Bronchial epithelial cell (primary cell): ENCODE measurements around the gene LYST. TPM values are rescaled to one million over a fixed set of nuclear protein-coding genes. Genes with fewer than 3 reads are reported as not detected.
A peak's percentile ranks its signal among the peaks of the same experiment; 100 is the strongest.
"Not testable (repeated sequence)": the region's sequence is repeated elsewhere in the genome, so short reads cannot be mapped to it uniquely, and the experiment has no call there.

ENCODE experiments used
- DNase-seq: peaks from one replicate; pipeline ENCODE4 v3.0.0-alpha.2; 2010; ENCODE audit warnings: low read depth
- FAIRE-seq: peaks from 2 replicates; lab custom pipeline; 2011; peaks lifted over from hg19 to GRCh38; lab: Jason Lieb, UNC
- H3K27me3 ChIP-seq: 2 replicates; pipeline ENCODE4 v1.5.1; 2011; ENCODE audit warnings: low read length; ENCODE audit not compliant: control insufficient read depth, insufficient read depth
- H3K36me3 ChIP-seq: 2 replicates; pipeline ENCODE4 v1.5.1; 2011; ENCODE audit warnings: low read length; ENCODE audit not compliant: control insufficient read depth, insufficient read depth
- H3K4me3 ChIP-seq: 2 replicates; pipeline ENCODE4 v1.5.1; 2011; ENCODE audit warnings: mild to moderate bottlenecking, low read depth, low read length, control low read depth
- CTCF ChIP-seq: IDR thresholded peaks from 2 replicates; pipeline ENCODE4 v1.5.1; 2011; ENCODE audit warnings: mild to moderate bottlenecking, moderate library complexity, low read length, control low read depth, inconsistent platforms; ENCODE audit not compliant: insufficient read depth, severe bottlenecking
- total RNA-seq: library from RNA; depleted of rRNA; stranded (reverse); fragments of >200 nt; gene quantifications from 2 replicates; pipeline ENCODE4 v1.2.1, GENCODE V29; 2014

LYST gene
- total RNA-seq, 1 donor from 2014 or later: 14.0 TPM

- Histone ChIP-seq H3K27me3 (peaks cover 24% of the 10 kb centered on the region), H3K4me3 (peak overlapping the region; percentile 10), H3K36me3 (no peaks in the 10 kb centered on the region)
- FAIRE-seq (no peak), DNase-seq (no peak)
- no peak for TF ChIP-seq CTCF
Measured at GRCh38 chr1:235650341-235651169, 216.2 kb downstream of the LYST start.

- DNase-seq (no peak), FAIRE-seq (no peak)
- no peaks in the 10 kb centered on the region for H3K36me3 ChIP-seq
- peaks cover 24% of the 10 kb centered on the region for H3K27me3 ChIP-seq
- peak within 1 kb of the TSS; percentile 16 for H3K4me3 ChIP-seq
- TF ChIP-seq CTCF: no peak
Measured at GRCh38 chr1:235649368-235650163, 217.1 kb downstream of the LYST start, which contains the start of gene GNG4. GNG4 (minus strand) TSS chr1:235649784; CDS start chr1:235583838, 65,946 bp downstream.

- FAIRE-seq (no peak), DNase-seq (peak; percentile 40)
- Histone ChIP-seq H3K36me3 (no peaks in the 10 kb centered on the region), H3K27me3 (peaks cover 24% of the 10 kb centered on the region), H3K4me3 (peak overlapping the region; percentile 1)
- TF ChIP-seq CTCF: no peak
Measured at GRCh38 chr1:235648954-235649367, 217.7 kb downstream of the LYST start.

GRCh38 chr1:235648407-235648907 is 218.2 kb downstream of the LYST start:
- peaks cover 24% of the 10 kb centered on the region for H3K27me3 ChIP-seq
- no peak for FAIRE-seq
- DNase-seq: no peak
- no peak for TF ChIP-seq CTCF
- no peaks in the 10 kb centered on the region for H3K36me3 ChIP-seq
- no peak overlapping the region for H3K4me3 ChIP-seq

GRCh38 chr1:235647537-235647936 is 219.2 kb downstream of the LYST start:
- DNase-seq, H3K36me3 ChIP-seq, H3K4me3 ChIP-seq, FAIRE-seq: not testable (repeated sequence)
- H3K27me3 ChIP-seq: peaks cover 24% of the 10 kb centered on the region

- no peak for TF ChIP-seq CTCF
- no peak for FAIRE-seq
- DNase-seq: no peak
- Histone ChIP-seq H3K4me3 (no peak overlapping the region), H3K27me3 (peaks cover 24% of the 10 kb centered on the region), H3K36me3 (no peaks in the 10 kb centered on the region)
Measured at GRCh38 chr1:235646463-235646862, 220.2 kb downstream of the LYST start.
